Kidney (tissue), 14 donors: ENCODE measurements around the gene MYCN. TPM values are rescaled to one million over a fixed set of nuclear protein-coding genes. Genes with fewer than 3 reads are reported as not detected.
"Not testable (repeated sequence)": the region's sequence is repeated elsewhere in the genome, so short reads cannot be mapped to it uniquely, and the experiment has no call there.

Experiments used
- DNase-seq, 5 donors: peaks; one replicate each; pipeline ENCODE4 v3.0.0-alpha.2; 2013 to 2020
- FAIRE-seq: peaks from 2 replicates; lab custom pipeline; 2012; peaks lifted over from hg19 to GRCh38; lab: Jason Lieb, UNC
- H3K27ac ChIP-seq, 2 donors: one replicate each; pipeline ENCODE4 v1.7.0; 2013; ENCODE audit warnings: low read depth in 2 of 2, low read length in 2 of 2, inconsistent platforms in 1 of 2
- H3K27me3 ChIP-seq: one replicate; pipeline ENCODE4 v1.7.1; 2013; ENCODE audit warnings: low read length, inconsistent platforms; ENCODE audit not compliant: control insufficient read depth, insufficient read depth
- H3K36me3 ChIP-seq, 3 donors: one replicate each; pipeline versions ENCODE4 v1.7.0 to v1.7.1; 2013; ENCODE audit warnings: low read length in 3 of 3, control low read depth in 1 of 3, inconsistent platforms in 1 of 3; ENCODE audit not compliant: insufficient read depth in 3 of 3, control insufficient read depth in 2 of 3
- H3K4me1 ChIP-seq, 3 donors: one replicate each; pipeline versions ENCODE4 v1.7.0 to v1.7.1; 2013; ENCODE audit warnings: low read length in 3 of 3, inconsistent platforms in 1 of 3, low read depth in 1 of 3; ENCODE audit not compliant: control insufficient read depth in 2 of 3, insufficient read depth in 2 of 3
- H3K4me3 ChIP-seq, 3 donors: one replicate each; pipeline versions ENCODE4 v1.7.0 to v1.8.1; 2013; ENCODE audit warnings: low read length in 3 of 3, control low read depth in 1 of 3, inconsistent platforms in 1 of 3
- H3K9ac ChIP-seq, 3 donors: one replicate each; pipeline versions ENCODE4 v1.7.0 to v1.7.1; 2013; ENCODE audit warnings: low read length in 3 of 3, control low read depth in 1 of 3, inconsistent platforms in 1 of 3
- H3K9me3 ChIP-seq, 3 donors: one replicate each; pipeline versions ENCODE4 v1.7.0 to v1.7.1; 2013; ENCODE audit warnings: low read length in 3 of 3, control low read depth in 1 of 3, inconsistent platforms in 1 of 3; ENCODE audit not compliant: control insufficient read depth in 2 of 3, insufficient read depth in 1 of 3
- intact Hi-C: fragments of 100-400 bp; cut with DNase I; formaldehyde crosslinking; loops from one replicate; pipeline ENCODE4 v1.11.1; 2022
- polyA plus RNA-seq: library from polyadenylated mRNA; stranded (reverse); fragments of 350-450 nt; fragmentation: Illumina TruSeq; extraction: RNeasy Lipid Tissue Mini Kit (QIAGEN cat#74804); gene quantifications from one replicate; pipeline ENCODE4 v1.2.3, GENCODE V29; 2014; ENCODE audit warnings: low read depth, low replicate concordance; ENCODE audit not compliant: insufficient read depth
- total RNA-seq: library from RNA; stranded (reverse); fragmentation: NEBNext Ultra II Directional; extraction: Animal tissue kit (Norgen Biotek cat#: 25700); gene quantifications from one replicate; pipeline ENCODE4 v1.2.1, GENCODE V29; 2021
- TF ChIP-seq, protein P1 (sequence below): IDR thresholded peaks from 3 replicates; pipeline ENCODE4 v1.5.1; 2012; ENCODE audit warnings: mild to moderate bottlenecking, moderate library complexity, borderline replicate concordance; ENCODE audit not compliant: insufficient read depth; ENCODE audit errors: extremely low read depth
- donor health status: control.
- donor health status: control.
- donor health status: control.
- donor health status: control.
- donor health status: control.
- donor health status: DM: yes; HTN: yes; CAD: no.
- donor health status: Normal renal cell carcinoma (clear cell type).

Gene MYCN
- total and polyA plus RNA-seq, 2 donors from 2014 or later, result 1.7 to 2.2 TPM

DNA sequence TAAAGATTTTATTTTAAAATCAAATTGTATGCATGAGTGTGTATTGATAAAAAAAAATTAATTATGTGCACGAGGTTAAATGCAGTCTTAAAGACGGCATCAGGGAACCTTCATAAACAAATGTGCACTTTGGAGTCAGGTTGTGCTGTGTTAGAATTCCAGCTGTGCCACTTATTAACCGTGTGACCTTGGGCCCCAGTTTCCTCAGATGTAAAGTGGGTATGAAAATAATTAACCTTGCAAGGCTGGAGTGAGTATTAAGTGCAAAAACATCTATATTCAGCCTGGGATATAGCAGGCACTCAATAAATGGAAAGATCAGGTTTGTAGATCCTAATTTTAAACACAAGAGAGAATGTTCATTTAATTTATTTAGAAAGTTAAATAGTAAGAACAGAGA, 14.5 kb upstream of the MYCN start:
- no peak overlapping the region for H3K27ac ChIP-seq

DNA sequence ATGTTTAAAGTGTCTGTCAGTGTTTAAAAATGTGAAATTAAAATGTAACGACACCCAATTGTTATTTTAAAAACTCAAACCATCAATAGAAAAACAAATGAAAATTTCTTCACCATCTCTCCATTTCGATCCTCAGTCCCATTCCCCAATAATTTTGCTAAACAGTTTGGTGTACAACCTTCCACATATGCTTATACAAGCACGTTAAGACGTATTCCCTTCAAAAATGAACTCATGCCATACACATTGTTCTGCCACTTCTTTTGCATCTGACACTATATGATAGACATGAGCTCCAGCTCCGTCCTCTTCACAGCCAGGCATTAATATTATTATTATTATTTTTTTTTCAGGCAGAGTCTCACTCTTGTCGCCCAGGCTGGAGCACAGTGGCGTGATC, 14.1 kb upstream of the MYCN start:
- H3K9ac ChIP-seq, result no peak overlapping the region
- FAIRE-seq (no peak), DNase-seq (no peak)
- no peak overlapping the region for H3K27ac ChIP-seq
- H3K27me3 ChIP-seq, result no peaks in the 10 kb centered on the region
- TF ChIP-seq, protein P1, sequence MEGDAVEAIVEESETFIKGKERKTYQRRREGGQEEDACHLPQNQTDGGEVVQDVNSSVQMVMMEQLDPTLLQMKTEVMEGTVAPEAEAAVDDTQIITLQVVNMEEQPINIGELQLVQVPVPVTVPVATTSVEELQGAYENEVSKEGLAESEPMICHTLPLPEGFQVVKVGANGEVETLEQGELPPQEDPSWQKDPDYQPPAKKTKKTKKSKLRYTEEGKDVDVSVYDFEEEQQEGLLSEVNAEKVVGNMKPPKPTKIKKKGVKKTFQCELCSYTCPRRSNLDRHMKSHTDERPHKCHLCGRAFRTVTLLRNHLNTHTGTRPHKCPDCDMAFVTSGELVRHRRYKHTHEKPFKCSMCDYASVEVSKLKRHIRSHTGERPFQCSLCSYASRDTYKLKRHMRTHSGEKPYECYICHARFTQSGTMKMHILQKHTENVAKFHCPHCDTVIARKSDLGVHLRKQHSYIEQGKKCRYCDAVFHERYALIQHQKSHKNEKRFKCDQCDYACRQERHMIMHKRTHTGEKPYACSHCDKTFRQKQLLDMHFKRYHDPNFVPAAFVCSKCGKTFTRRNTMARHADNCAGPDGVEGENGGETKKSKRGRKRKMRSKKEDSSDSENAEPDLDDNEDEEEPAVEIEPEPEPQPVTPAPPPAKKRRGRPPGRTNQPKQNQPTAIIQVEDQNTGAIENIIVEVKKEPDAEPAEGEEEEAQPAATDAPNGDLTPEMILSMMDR, result no peak
- no peaks in the 10 kb centered on the region for H3K4me1 ChIP-seq
- intact Hi-C loops, result no loop called here
- H3K4me3 ChIP-seq, result no peak overlapping the region
- H3K36me3 ChIP-seq, result no peaks in the 10 kb centered on the region
- no peaks in the 10 kb centered on the region for H3K9me3 ChIP-seq

More for the DNA sequence above, 14.5 kb upstream of the MYCN start:
- H3K4me3 ChIP-seq, result no peak overlapping the region
- DNase-seq (no peak), FAIRE-seq (no peak)
- TF ChIP-seq, protein P1, result no peak
- H3K36me3 ChIP-seq, result no peaks in the 10 kb centered on the region
- no peaks in the 10 kb centered on the region for H3K27me3 ChIP-seq
- H3K9me3 ChIP-seq, result no peaks in the 10 kb centered on the region
- intact Hi-C loops, result no loop called here
- H3K9ac ChIP-seq, result no peak overlapping the region
- H3K4me1 ChIP-seq, result no peaks in the 10 kb centered on the region

DNA sequence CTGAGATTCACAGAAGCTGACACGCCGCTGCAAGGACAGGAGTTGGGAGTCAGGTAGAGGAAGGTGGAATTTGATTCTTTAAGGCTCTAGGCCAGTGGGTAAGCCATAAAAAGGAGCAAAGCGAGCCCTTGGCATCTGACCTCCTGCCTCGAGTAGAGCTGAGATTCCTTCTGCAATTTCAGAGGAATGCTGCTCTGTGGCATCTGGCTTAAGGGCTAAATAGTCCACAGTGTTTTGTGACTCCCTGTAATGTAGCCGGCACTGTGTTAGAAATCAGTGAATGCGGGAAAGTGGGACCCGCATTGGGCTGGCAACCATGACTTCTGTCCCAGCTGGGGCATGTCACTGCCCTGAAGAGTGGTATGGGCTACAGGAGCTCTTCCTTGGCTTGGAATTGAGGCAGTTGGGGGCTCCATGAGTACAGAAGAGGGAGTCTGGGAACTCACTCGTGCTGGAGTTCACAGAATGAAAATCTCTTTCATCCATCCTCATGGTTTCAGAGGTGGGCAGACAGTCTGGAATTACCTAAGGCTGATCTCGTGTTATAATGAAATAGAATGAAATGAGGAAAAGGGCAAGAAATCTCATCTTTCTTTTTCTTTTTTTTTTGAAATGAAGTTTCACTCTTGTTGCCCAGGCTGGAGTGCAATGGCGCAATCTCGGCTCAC, 12.7 kb upstream of the MYCN start:
- intact Hi-C loops, result no loop called here
- Histone ChIP-seq H3K4me1 (no peaks in the 10 kb centered on the region), H3K27me3 (no peaks in the 10 kb centered on the region), H3K36me3 (no peaks in the 10 kb centered on the region), H3K9me3 (no peaks in the 10 kb centered on the region), H3K27ac (no peak overlapping the region), H3K9ac (no peak overlapping the region), H3K4me3 (no peak overlapping the region)
- FAIRE-seq, result no peak
- DNase-seq, result peak in 2 of 5 donors; percentile 23 to 47
- TF ChIP-seq, protein P1, result no peak

DNA sequence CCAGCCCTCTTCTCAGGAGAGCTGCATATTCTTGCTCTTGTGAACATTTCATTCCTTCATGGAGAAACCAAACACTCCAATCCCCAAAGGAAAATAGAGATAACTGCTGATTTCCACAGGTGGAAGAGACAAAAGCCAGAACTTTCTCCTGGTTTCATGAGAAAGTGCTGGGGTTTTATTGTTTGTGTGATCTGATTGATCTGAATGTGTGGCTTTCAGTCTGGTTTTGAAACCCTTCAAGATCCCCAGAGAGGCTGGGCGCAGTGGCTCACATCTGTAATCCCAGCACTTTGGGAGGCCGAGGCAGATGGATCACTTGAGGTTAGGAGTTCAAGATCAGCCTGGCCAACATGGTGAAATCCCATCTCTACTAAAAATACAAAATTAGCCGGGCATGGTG, 11.3 kb upstream of the MYCN start:
- not testable (repeated sequence) for FAIRE-seq

More for the DNA sequence above, 11.3 kb upstream of the MYCN start:
- H3K9ac ChIP-seq, H3K9me3 ChIP-seq, DNase-seq, H3K27ac ChIP-seq, H3K27me3 ChIP-seq, H3K36me3 ChIP-seq, H3K4me3 ChIP-seq, H3K4me1 ChIP-seq, intact Hi-C loops: not testable (repeated sequence)
